ENCODE measurements around the gene EPHB2. TPM values are rescaled to one million over a fixed set of nuclear protein-coding genes. Genes with fewer than 3 reads are reported as not detected.

The EPHB2 gene
- polyA plus RNA-seq, 1 donor from 2014 or later, result 22.8 TPM

DNA sequence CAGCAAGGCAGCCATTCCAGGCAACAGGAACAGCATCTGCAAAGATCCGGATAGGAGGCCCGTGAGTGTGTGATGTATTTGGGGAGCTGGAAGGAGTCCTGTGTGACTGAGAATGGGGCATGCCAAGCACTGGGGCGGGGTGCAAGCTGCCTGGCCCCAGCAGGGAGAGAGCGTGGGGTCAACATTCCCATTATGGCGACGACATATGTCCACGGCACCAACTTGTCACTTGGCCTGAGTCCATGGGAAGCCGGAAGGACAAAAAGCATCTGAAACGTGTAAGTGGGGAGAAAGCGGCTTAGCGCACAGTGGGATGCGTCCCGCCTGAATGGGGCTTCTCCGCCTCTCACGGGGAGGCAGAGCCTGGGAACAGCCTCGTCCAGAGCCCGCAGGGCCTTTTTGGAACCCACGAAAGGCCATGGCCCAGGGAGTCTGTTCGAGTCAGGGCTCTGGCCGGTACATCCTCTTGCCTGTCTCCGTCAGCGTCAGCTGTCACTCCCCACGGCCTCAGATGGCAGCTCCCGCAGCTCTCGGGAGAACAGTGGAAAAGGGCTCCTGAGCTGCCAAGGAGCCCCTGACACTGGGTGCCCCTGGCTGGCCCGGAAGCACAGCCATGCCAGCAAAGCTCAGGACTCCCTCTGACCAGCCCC lies 12.4 kb downstream of the EPHB2 start:
- Histone ChIP-seq H3K27ac (ENCODE audit: low read length) (no peak overlapping the region), H3K36me3 (ENCODE audit: insufficient read depth, low read length) (no peaks in the 10 kb centered on the region), H4K20me1 (ENCODE audit: insufficient read depth) (peaks cover 9% of the 10 kb centered on the region), H3K4me2 (ENCODE audit: low read length) (no peak overlapping the region), H3K9me3 (ENCODE audit: low read length) (no peaks in the 10 kb centered on the region), H3K9me2 (ENCODE audit: insufficient read depth, low read length) (no peaks in the 10 kb centered on the region), H3K79me2 (replicated peaks; ENCODE audit: insufficient read depth, low read length) (peaks cover 22% of the 10 kb centered on the region), H2AFZ (ENCODE audit: low read depth, low read length) (no peak overlapping the region), H3K4me3 (ENCODE audit: low read length) (no peak overlapping the region), H3K27me3 (ENCODE audit: insufficient read depth, low read depth, low read length) (no peaks in the 10 kb centered on the region), H3K9ac (ENCODE audit: low read length) (no peak overlapping the region), H3F3A (ENCODE audit: insufficient read depth, low read length, poor library complexity, severe bottlenecking) (no peaks in the 10 kb centered on the region)
- TF ChIP-seq, protein P1, sequence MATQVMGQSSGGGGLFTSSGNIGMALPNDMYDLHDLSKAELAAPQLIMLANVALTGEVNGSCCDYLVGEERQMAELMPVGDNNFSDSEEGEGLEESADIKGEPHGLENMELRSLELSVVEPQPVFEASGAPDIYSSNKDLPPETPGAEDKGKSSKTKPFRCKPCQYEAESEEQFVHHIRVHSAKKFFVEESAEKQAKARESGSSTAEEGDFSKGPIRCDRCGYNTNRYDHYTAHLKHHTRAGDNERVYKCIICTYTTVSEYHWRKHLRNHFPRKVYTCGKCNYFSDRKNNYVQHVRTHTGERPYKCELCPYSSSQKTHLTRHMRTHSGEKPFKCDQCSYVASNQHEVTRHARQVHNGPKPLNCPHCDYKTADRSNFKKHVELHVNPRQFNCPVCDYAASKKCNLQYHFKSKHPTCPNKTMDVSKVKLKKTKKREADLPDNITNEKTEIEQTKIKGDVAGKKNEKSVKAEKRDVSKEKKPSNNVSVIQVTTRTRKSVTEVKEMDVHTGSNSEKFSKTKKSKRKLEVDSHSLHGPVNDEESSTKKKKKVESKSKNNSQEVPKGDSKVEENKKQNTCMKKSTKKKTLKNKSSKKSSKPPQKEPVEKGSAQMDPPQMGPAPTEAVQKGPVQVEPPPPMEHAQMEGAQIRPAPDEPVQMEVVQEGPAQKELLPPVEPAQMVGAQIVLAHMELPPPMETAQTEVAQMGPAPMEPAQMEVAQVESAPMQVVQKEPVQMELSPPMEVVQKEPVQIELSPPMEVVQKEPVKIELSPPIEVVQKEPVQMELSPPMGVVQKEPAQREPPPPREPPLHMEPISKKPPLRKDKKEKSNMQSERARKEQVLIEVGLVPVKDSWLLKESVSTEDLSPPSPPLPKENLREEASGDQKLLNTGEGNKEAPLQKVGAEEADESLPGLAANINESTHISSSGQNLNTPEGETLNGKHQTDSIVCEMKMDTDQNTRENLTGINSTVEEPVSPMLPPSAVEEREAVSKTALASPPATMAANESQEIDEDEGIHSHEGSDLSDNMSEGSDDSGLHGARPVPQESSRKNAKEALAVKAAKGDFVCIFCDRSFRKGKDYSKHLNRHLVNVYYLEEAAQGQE (IDR thresholded peaks at IDR 0.05; ENCODE audit: borderline replicate concordance), result no peak
- no peak for TF ChIP-seq EZH2 (IDR thresholded peaks at IDR 0.05; ENCODE audit: borderline replicate concordance, insufficient read depth, low read length, poor library complexity, severe bottlenecking)
- TF ChIP-seq, protein P2, sequence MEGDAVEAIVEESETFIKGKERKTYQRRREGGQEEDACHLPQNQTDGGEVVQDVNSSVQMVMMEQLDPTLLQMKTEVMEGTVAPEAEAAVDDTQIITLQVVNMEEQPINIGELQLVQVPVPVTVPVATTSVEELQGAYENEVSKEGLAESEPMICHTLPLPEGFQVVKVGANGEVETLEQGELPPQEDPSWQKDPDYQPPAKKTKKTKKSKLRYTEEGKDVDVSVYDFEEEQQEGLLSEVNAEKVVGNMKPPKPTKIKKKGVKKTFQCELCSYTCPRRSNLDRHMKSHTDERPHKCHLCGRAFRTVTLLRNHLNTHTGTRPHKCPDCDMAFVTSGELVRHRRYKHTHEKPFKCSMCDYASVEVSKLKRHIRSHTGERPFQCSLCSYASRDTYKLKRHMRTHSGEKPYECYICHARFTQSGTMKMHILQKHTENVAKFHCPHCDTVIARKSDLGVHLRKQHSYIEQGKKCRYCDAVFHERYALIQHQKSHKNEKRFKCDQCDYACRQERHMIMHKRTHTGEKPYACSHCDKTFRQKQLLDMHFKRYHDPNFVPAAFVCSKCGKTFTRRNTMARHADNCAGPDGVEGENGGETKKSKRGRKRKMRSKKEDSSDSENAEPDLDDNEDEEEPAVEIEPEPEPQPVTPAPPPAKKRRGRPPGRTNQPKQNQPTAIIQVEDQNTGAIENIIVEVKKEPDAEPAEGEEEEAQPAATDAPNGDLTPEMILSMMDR (IDR thresholded peaks at IDR 0.05; ENCODE audit: poor library complexity, severe bottlenecking), result no peak
- no peak for TF ChIP-seq SMC3 (conservative IDR thresholded peaks at IDR 0.05; ENCODE audit: poor library complexity)
- TF ChIP-seq TAF1 (IDR thresholded peaks at IDR 0.05; ENCODE audit: low read depth), result no peak
- no peak for TF ChIP-seq EP300 (conservative IDR thresholded peaks at IDR 0.05; ENCODE audit: poor library complexity, severe bottlenecking)
- no peak for TF ChIP-seq MXI1 (conservative IDR thresholded peaks at IDR 0.05; ENCODE audit: poor library complexity, severe bottlenecking)
- no peak for TF ChIP-seq RAD21 (conservative IDR thresholded peaks at IDR 0.05)
- no peak for TF ChIP-seq POLR2AphosphoS5 (IDR thresholded peaks at IDR 0.05)

GRCh38 chr1:22727873-22728272 lies 17.2 kb downstream of the EPHB2 start:
- peaks cover 14% of the 10 kb centered on the region for H3K79me2 ChIP-seq (replicated peaks; ENCODE audit: insufficient read depth, low read length)
- no peaks in the 10 kb centered on the region for H3F3A ChIP-seq (ENCODE audit: insufficient read depth, low read length, poor library complexity, severe bottlenecking)
- no peaks in the 10 kb centered on the region for H3K9me2 ChIP-seq (ENCODE audit: insufficient read depth, low read length)
- no peaks in the 10 kb centered on the region for H3K27me3 ChIP-seq (ENCODE audit: insufficient read depth, low read depth, low read length)
- TF ChIP-seq MXI1 (conservative IDR thresholded peaks at IDR 0.05; ENCODE audit: poor library complexity, severe bottlenecking) (no peak), RAD21 (conservative IDR thresholded peaks at IDR 0.05) (no peak), TAF1 (IDR thresholded peaks at IDR 0.05; ENCODE audit: low read depth) (no peak), POLR2AphosphoS5 (IDR thresholded peaks at IDR 0.05) (no peak), EZH2 (IDR thresholded peaks at IDR 0.05; ENCODE audit: borderline replicate concordance, insufficient read depth, low read length, poor library complexity, severe bottlenecking) (no peak), SMC3 (conservative IDR thresholded peaks at IDR 0.05; ENCODE audit: poor library complexity) (no peak), EP300 (conservative IDR thresholded peaks at IDR 0.05; ENCODE audit: poor library complexity, severe bottlenecking) (no peak)
- TF ChIP-seq, protein P1 (IDR thresholded peaks at IDR 0.05; ENCODE audit: borderline replicate concordance), result no peak
- TF ChIP-seq, protein P2 (IDR thresholded peaks at IDR 0.05; ENCODE audit: poor library complexity, severe bottlenecking), result no peak
- H3K36me3 ChIP-seq (ENCODE audit: insufficient read depth, low read length), result no peaks in the 10 kb centered on the region
- H2AFZ ChIP-seq (ENCODE audit: low read depth, low read length), result no peak overlapping the region
- H3K4me3 ChIP-seq (ENCODE audit: low read length), result no peak overlapping the region
- H3K9me3 ChIP-seq (ENCODE audit: low read length), result no peaks in the 10 kb centered on the region
- no peak overlapping the region for H3K4me2 ChIP-seq (ENCODE audit: low read length)
- no peak overlapping the region for H3K9ac ChIP-seq (ENCODE audit: low read length)
- no peak overlapping the region for H3K27ac ChIP-seq (ENCODE audit: low read length)
- peaks cover 9% of the 10 kb centered on the region for H4K20me1 ChIP-seq (ENCODE audit: insufficient read depth)
